Naive thymus-derived CD4-positive, alpha-beta T cell (primary cell): Measurements from ENCODE around the gene SLC39A11. TPM values are rescaled to one million over a fixed set of nuclear protein-coding genes. Genes with fewer than 3 reads are reported as not detected.
A peak's percentile ranks its signal among the peaks of the same experiment; 100 is the strongest.

ENCODE experiments used
- ATAC-seq: fragments of 150-1000 bp; cut with Tn5 transposase; 2 replicates; pipeline ENCODE4 v1.10.0; 2021; ENCODE audit warnings: mild to moderate bottlenecking, moderate library complexity
- CTCF ChIA-PET: fragments of 350-600 bp; sonication (Branson Sonifier 250); formaldehyde crosslinking; loops from one replicate; lab custom pipeline; 2021; ENCODE audit warnings: antibody characterized with exemption; lab: Charles Lee
- POLR2A ChIA-PET: fragments of 350-600 bp; sonication (Branson Sonifier 250); formaldehyde crosslinking; loops from one replicate; lab custom pipeline; 2021; ENCODE audit warnings: antibody characterized with exemption, inconsistent platforms; lab: Charles Lee
- DNase-seq, 9 donors: peaks; one replicate each; pipeline versions ENCODE4 v3.0.0 to v3.0.0-alpha.2; 2020 to 2022; ENCODE audit warnings: mixed read lengths in 1 of 9
- H3K27ac ChIP-seq: one replicate; pipeline ENCODE4 v1.7.0; 2013; ENCODE audit warnings: mild to moderate bottlenecking, low read depth, low read length, moderate library complexity
- H3K27me3 ChIP-seq, 2 donors: one replicate each; pipeline ENCODE4 v1.7.0; 2013; ENCODE audit warnings: low read length in 2 of 2, mild to moderate bottlenecking in 2 of 2, moderate library complexity in 2 of 2; ENCODE audit not compliant: control insufficient read depth in 2 of 2, insufficient read depth in 2 of 2
- H3K36me3 ChIP-seq, 3 experiments: 1 replicate in 2 of 3; 2 replicates in 1 of 3; pipeline ENCODE4 v1.7.0; 2013; ENCODE audit warnings: low read length in 3 of 3, mild to moderate bottlenecking in 3 of 3, moderate library complexity in 1 of 3; ENCODE audit not compliant: insufficient read depth in 3 of 3, control insufficient read depth in 2 of 3
- H3K4me1 ChIP-seq, 2 donors: one replicate each; pipeline ENCODE4 v1.7.0; 2013; ENCODE audit warnings: low read length in 2 of 2, mild to moderate bottlenecking in 2 of 2, moderate library complexity in 1 of 2; ENCODE audit not compliant: control insufficient read depth in 2 of 2, insufficient read depth in 2 of 2
- H3K4me3 ChIP-seq: 2 replicates; pipeline ENCODE4 v1.7.0; 2013; ENCODE audit warnings: mild to moderate bottlenecking, low read length
- H3K9me3 ChIP-seq, 3 experiments: 1 replicate in 2 of 3; 2 replicates in 1 of 3; pipeline ENCODE4 v1.7.0; 2013; ENCODE audit warnings: low read length in 3 of 3; ENCODE audit not compliant: control insufficient read depth in 2 of 3
- H3K27ac Mint-ChIP-seq, 9 donors: one replicate each; pipeline ENCODE4 v1.8.0; 2020 to 2022; ENCODE audit warnings: mixed read lengths in 9 of 9, mild to moderate bottlenecking in 8 of 9, moderate library complexity in 5 of 9, inconsistent platforms in 2 of 9
- H3K27me3 Mint-ChIP-seq, 5 donors: one replicate each; pipeline ENCODE4 v1.8.0; 2021 to 2022; ENCODE audit warnings: mixed read lengths in 5 of 5, mild to moderate bottlenecking in 1 of 5
- H3K36me3 Mint-ChIP-seq, 5 donors: one replicate each; pipeline ENCODE4 v1.8.0; 2020 to 2022; ENCODE audit warnings: mixed read lengths in 5 of 5, mild to moderate bottlenecking in 3 of 5, inconsistent platforms in 1 of 5
- H3K4me1 Mint-ChIP-seq, 7 donors: one replicate each; pipeline ENCODE4 v1.8.0; 2020 to 2022; ENCODE audit warnings: mixed read lengths in 7 of 7, mild to moderate bottlenecking in 3 of 7, inconsistent platforms in 1 of 7
- H3K4me3 Mint-ChIP-seq, 10 donors: one replicate each; pipeline ENCODE4 v1.8.0; 2020 to 2022; ENCODE audit warnings: mild to moderate bottlenecking in 10 of 10, mixed read lengths in 10 of 10, moderate library complexity in 6 of 10, inconsistent platforms in 2 of 10
- H3K9me3 Mint-ChIP-seq, 11 donors: one replicate each; pipeline ENCODE4 v1.8.0; 2020 to 2022; ENCODE audit warnings: mixed read lengths in 11 of 11, mild to moderate bottlenecking in 4 of 11, inconsistent platforms in 1 of 11, moderate library complexity in 1 of 11
- intact Hi-C, 2 donors: fragments of 100-400 bp; cut with micrococcal nuclease; formaldehyde crosslinking; loops; one replicate each; pipeline ENCODE4 v1.15.1; 2023
- polyA plus RNA-seq, 2 donors: library from polyadenylated mRNA; unstranded; fragments of 300-500 nt; fragmentation: Illumina TruSeq; gene quantifications; one replicate each; pipeline ENCODE4 v1.2.3, GENCODE V29; 2021
- total RNA-seq, 6 experiments: library from RNA in 5 of 6; stranded (reverse) in 5 of 6; gene quantifications; 1 replicate in 5 of 6; 2 replicates in 1 of 6; pipeline ENCODE4 v1.2.3 and lab custom pipeline; 2021 to 2026

Gene SLC39A11
- total and polyA plus RNA-seq, 7 experiments from 2014 or later, result 8.5 to 36.7 (median 19.8) TPM

GRCh38 chr17:72772331-72772821 lies 320.1 kb downstream of the SLC39A11 start:
- Mint-ChIP-seq H3K9me3 (peaks cover 0 to 4% (median 2%) of the 10 kb centered on the region in 11 donors), H3K4me1 (no peaks in the 10 kb centered on the region), H3K36me3 (peaks cover 3 to 52% (median 38%) of the 10 kb centered on the region in 5 donors), H3K4me3 (no peak overlapping the region), H3K27me3 (no peaks in the 10 kb centered on the region), H3K27ac (no peak overlapping the region)
- intact Hi-C loops, result no loop called here
- Histone ChIP-seq H3K9me3 (no peaks in the 10 kb centered on the region), H3K4me1 (no peaks in the 10 kb centered on the region), H3K27ac (no peak overlapping the region), H3K27me3 (no peaks in the 10 kb centered on the region), H3K36me3 (no peaks in the 10 kb centered on the region), H3K4me3 (no peak overlapping the region)
- DNase-seq (no peak), ATAC-seq (no peak)
- CTCF ChIA-PET, result no interaction called here
- POLR2A ChIA-PET, result no interaction called here

GRCh38 chr17:72771734-72772133 lies 320.8 kb downstream of the SLC39A11 start:
- DNase-seq (no peak), ATAC-seq (no peak)
- ChIA-PET CTCF (no interaction called here), POLR2A (no interaction called here)
- H3K4me3 Mint-ChIP-seq, result no peak overlapping the region
- H3K4me1 Mint-ChIP-seq, result no peaks in the 10 kb centered on the region
- H3K36me3 Mint-ChIP-seq, result peaks cover 3 to 49% (median 38%) of the 10 kb centered on the region in 5 donors
- Histone ChIP-seq H3K27me3 (no peaks in the 10 kb centered on the region), H3K4me3 (no peak overlapping the region), H3K4me1 (no peaks in the 10 kb centered on the region), H3K9me3 (no peaks in the 10 kb centered on the region), H3K36me3 (no peaks in the 10 kb centered on the region), H3K27ac (no peak overlapping the region)
- intact Hi-C loops, result no loop called here
- H3K27ac Mint-ChIP-seq, result no peak overlapping the region
- no peaks in the 10 kb centered on the region for H3K27me3 Mint-ChIP-seq
- peaks cover 0 to 4% (median 2%) of the 10 kb centered on the region in 11 donors for H3K9me3 Mint-ChIP-seq

GRCh38 chr17:72766761-72767356 lies 325.6 kb downstream of the SLC39A11 start:
- H3K4me1 Mint-ChIP-seq, result no peaks in the 10 kb centered on the region
- Histone ChIP-seq H3K27me3 (no peaks in the 10 kb centered on the region), H3K36me3 (no peaks in the 10 kb centered on the region), H3K4me3 (no peak overlapping the region), H3K9me3 (no peaks in the 10 kb centered on the region), H3K4me1 (no peaks in the 10 kb centered on the region), H3K27ac (no peak overlapping the region)
- peaks cover 3 to 26% (median 13%) of the 10 kb centered on the region in 5 donors for H3K36me3 Mint-ChIP-seq
- ChIA-PET CTCF (no interaction called here), POLR2A (no interaction called here)
- no peaks in the 10 kb centered on the region for H3K27me3 Mint-ChIP-seq
- DNase-seq, result no peak
- no peak overlapping the region for H3K4me3 Mint-ChIP-seq
- intact Hi-C loops, result no loop called here
- ATAC-seq, result no peak
- peaks cover 0 to 4% (median 0%) of the 10 kb centered on the region in 11 donors for H3K9me3 Mint-ChIP-seq
- no peak overlapping the region for H3K27ac Mint-ChIP-seq

- peak overlapping the region in 1 of 9 donors; percentile 71 for H3K27ac Mint-ChIP-seq
- Histone ChIP-seq H3K27ac (no peak overlapping the region), H3K27me3 (no peaks in the 10 kb centered on the region), H3K4me3 (no peak overlapping the region), H3K4me1 (no peaks in the 10 kb centered on the region), H3K9me3 (no peaks in the 10 kb centered on the region), H3K36me3 (no peaks in the 10 kb centered on the region)
- intact Hi-C loops, result no loop called here
- H3K27me3 Mint-ChIP-seq, result no peaks in the 10 kb centered on the region
- no peaks in the 10 kb centered on the region for H3K4me1 Mint-ChIP-seq
- ChIA-PET POLR2A (no interaction called here), CTCF (no interaction called here)
- H3K4me3 Mint-ChIP-seq, result no peak overlapping the region
- H3K9me3 Mint-ChIP-seq, result peaks cover 0 to 3% (median 0%) of the 10 kb centered on the region in 11 donors
- DNase-seq, result no peak
- ATAC-seq, result no peak
- peaks cover 2 to 27% (median 8%) of the 10 kb centered on the region in 5 donors for H3K36me3 Mint-ChIP-seq
Measured at GRCh38 chr17:72765368-72766153, 326.9 kb downstream of the SLC39A11 start.

GRCh38 chr17:72764632-72765041 lies 327.9 kb downstream of the SLC39A11 start:
- Histone ChIP-seq H3K4me1 (no peaks in the 10 kb centered on the region), H3K4me3 (no peak overlapping the region), H3K27ac (no peak overlapping the region), H3K36me3 (no peaks in the 10 kb centered on the region), H3K9me3 (no peaks in the 10 kb centered on the region), H3K27me3 (no peaks in the 10 kb centered on the region)
- peaks cover 0 to 22% (median 0%) of the 10 kb centered on the region in 5 donors for H3K36me3 Mint-ChIP-seq
- H3K27me3 Mint-ChIP-seq, result no peaks in the 10 kb centered on the region
- intact Hi-C loops, result no loop called here
- no peaks in the 10 kb centered on the region for H3K9me3 Mint-ChIP-seq
- CTCF ChIA-PET, result no interaction called here
- no peak overlapping the region for H3K4me3 Mint-ChIP-seq
- H3K4me1 Mint-ChIP-seq, result no peaks in the 10 kb centered on the region
- no peak for DNase-seq
- POLR2A ChIA-PET, result no interaction called here
- ATAC-seq, result no peak
- H3K27ac Mint-ChIP-seq, result no peak overlapping the region

GRCh38 chr17:72763981-72764380 lies 328.5 kb downstream of the SLC39A11 start:
- DNase-seq, result no peak
- Histone ChIP-seq H3K9me3 (no peaks in the 10 kb centered on the region), H3K27me3 (no peaks in the 10 kb centered on the region), H3K4me1 (no peaks in the 10 kb centered on the region), H3K27ac (no peak overlapping the region), H3K36me3 (no peaks in the 10 kb centered on the region), H3K4me3 (no peak overlapping the region)
- ChIA-PET CTCF (no interaction called here), POLR2A (no interaction called here)
- intact Hi-C loops, result no loop called here
- H3K36me3 Mint-ChIP-seq, result peaks cover 0 to 19% (median 0%) of the 10 kb centered on the region in 5 donors
- ATAC-seq, result no peak
- H3K9me3 Mint-ChIP-seq, result no peaks in the 10 kb centered on the region
- no peaks in the 10 kb centered on the region for H3K27me3 Mint-ChIP-seq
- H3K4me1 Mint-ChIP-seq, result no peaks in the 10 kb centered on the region
- H3K4me3 Mint-ChIP-seq, result no peak overlapping the region
- H3K27ac Mint-ChIP-seq, result no peak overlapping the region
